Hindlimb muscle (tissue), 1 donor: ENCODE results near the gene SCAF11. TPM values are rescaled to one million over a fixed set of nuclear protein-coding genes. Genes with fewer than 3 reads are reported as not detected.

ENCODE experiments used
- DNase-seq: peaks from one replicate; pipeline ENCODE4 v3.0.0-alpha.2; 2013
- polyA plus RNA-seq: library from polyadenylated mRNA; unstranded; fragments of 120-200 nt; gene quantifications from one replicate; pipeline ENCODE4 v1.2.1, GENCODE V29; 2013; ENCODE audit not compliant: insufficient read length

SCAF11 gene
- polyA plus RNA-seq, 1 donor: 65.2 TPM

- DNase-seq: no peak
Observed at GRCh38 chr12:45915405-45915804, 75.0 kb downstream of the SCAF11 start.

- no peak for DNase-seq
Observed at GRCh38 chr12:45914090-45914489, 76.3 kb downstream of the SCAF11 start.

GRCh38 chr12:45913631-45914030 is 76.7 kb downstream of the SCAF11 start:
- no peak for DNase-seq

GRCh38 chr12:45912774-45913173 is 77.6 kb downstream of the SCAF11 start:
- DNase-seq: no peak

GRCh38 chr12:45909041-45909713 is 81.2 kb downstream of the SCAF11 start:
- DNase-seq: no peak

- DNase-seq: no peak
Observed at GRCh38 chr12:45907955-45908354, 82.4 kb downstream of the SCAF11 start.

- no peak for DNase-seq
Observed at GRCh38 chr12:45898094-45898493, 92.3 kb downstream of the SCAF11 start.

- no peak for DNase-seq
Observed at GRCh38 chr12:45895961-45896360, 94.4 kb downstream of the SCAF11 start.

- DNase-seq: no peak
Observed at GRCh38 chr12:45893240-45893639, 97.1 kb downstream of the SCAF11 start.

- no peak for DNase-seq
Observed at GRCh38 chr12:45890276-45890675, 100.1 kb downstream of the SCAF11 start.

GRCh38 chr12:45887544-45887943 is 102.8 kb downstream of the SCAF11 start:
- no peak for DNase-seq

GRCh38 chr12:45886685-45887084 is 103.7 kb downstream of the SCAF11 start:
- no peak for DNase-seq

GRCh38 chr12:45883187-45883586 is 107.2 kb downstream of the SCAF11 start:
- no peak for DNase-seq

GRCh38 chr12:45880533-45880932 is 109.8 kb downstream of the SCAF11 start:
- no peak for DNase-seq

- no peak for DNase-seq
Observed at GRCh38 chr12:45879363-45879895, 110.9 kb downstream of the SCAF11 start.

GRCh38 chr12:45878630-45879255 is 111.6 kb downstream of the SCAF11 start:
- DNase-seq: no peak

GRCh38 chr12:45877069-45877468 is 113.3 kb downstream of the SCAF11 start:
- DNase-seq: no peak

- DNase-seq: no peak
Observed at GRCh38 chr12:45872446-45872845, 117.9 kb downstream of the SCAF11 start.
